SU-DHL-6 (cell line): ENCODE results near the gene PARVB.

Source experiments
- H2AFZ ChIP-seq: fragments of 200-600 bp; sonication (generic); 2 replicates; pipeline ENCODE4 v1.6.1; 2014; ENCODE audit warnings: low read depth, mild to moderate bottlenecking, moderate library complexity, mixed read lengths, antibody characterized with exemption, low read length; ENCODE audit not compliant: severe bottlenecking
- H3F3A ChIP-seq: fragments of 200-600 bp; shearing (Covaris generic); 2 replicates; pipeline ENCODE4 v1.6.0; 2016; ENCODE audit warnings: antibody characterized with exemption, mild to moderate bottlenecking; ENCODE audit not compliant: insufficient read depth
- H3K27ac ChIP-seq: fragments of 200-600 bp; sonication (generic); 2 replicates; pipeline ENCODE4 v1.5.1; 2016; ENCODE audit warnings: low read depth, mild to moderate bottlenecking, low read length, moderate library complexity, mixed read lengths
- H3K27me3 ChIP-seq: fragments of 200-600 bp; sonication (generic), shearing (Covaris generic); 2 replicates; pipeline ENCODE4 v1.6.0; 2014; ENCODE audit warnings: mild to moderate bottlenecking, low read length
- H3K36me3 ChIP-seq: fragments of 200-600 bp; sonication (generic); 2 replicates; pipeline ENCODE4 v1.6.1; 2014; ENCODE audit warnings: mild to moderate bottlenecking, low read length, mixed read lengths
- H3K4me2 ChIP-seq: fragments of 300-600, 200-600 bp; shearing (Covaris generic), sonication (generic); 2 replicates; pipeline ENCODE4 v1.6.0; 2014; ENCODE audit warnings: low read length, low read depth, mild to moderate bottlenecking; ENCODE audit not compliant: poor library complexity, severe bottlenecking
- H3K4me3 ChIP-seq: fragments of 200-600 bp; sonication (generic); 2 replicates; pipeline ENCODE4 v1.5.1; 2014; ENCODE audit warnings: antibody characterized with exemption, low read length, mild to moderate bottlenecking, mixed read lengths; ENCODE audit not compliant: insufficient read depth, poor library complexity, severe bottlenecking
- H3K79me2 ChIP-seq: fragments of 200-600 bp; sonication (generic); 2 replicates; pipeline ENCODE4 v1.6.1; 2014; ENCODE audit warnings: mild to moderate bottlenecking, low read length, moderate library complexity; ENCODE audit not compliant: insufficient read depth
- H3K9ac ChIP-seq: fragments of 200-600 bp; sonication (generic); 2 replicates; pipeline ENCODE4 v1.7.0; 2014; ENCODE audit warnings: mild to moderate bottlenecking, low read length
- H3K9me2 ChIP-seq: fragments of 200-600 bp; sonication (generic); replicated peaks from 2 replicates; pipeline ENCODE4 v1.6.1; 2014; ENCODE audit warnings: low read length; ENCODE audit not compliant: insufficient read depth
- H3K9me3 ChIP-seq: fragments of 200-600 bp; sonication (generic); 2 replicates; pipeline ENCODE4 v1.6.1; 2014; ENCODE audit warnings: low read length, mixed read lengths; ENCODE audit not compliant: insufficient read depth
- H4K20me1 ChIP-seq: fragments of 200-600 bp; sonication (generic); 2 replicates; pipeline ENCODE4 v1.6.1; 2014; ENCODE audit warnings: low read depth, mild to moderate bottlenecking, antibody characterized with exemption, low read length, moderate library complexity, mixed read lengths
- CTCF ChIP-seq: fragments of 200-600 bp; sonication (generic); IDR thresholded peaks from one replicate; pipeline ENCODE4 v1.5.1; 2017; ENCODE audit warnings: antibody characterized with exemption, mild to moderate bottlenecking, low read length, moderate library complexity; ENCODE audit not compliant: insufficient read depth, poor library complexity, severe bottlenecking
- EZH2phosphoT487 ChIP-seq: fragments of 200-600 bp; sonication (generic), shearing (Covaris generic); conservative IDR thresholded peaks from 2 replicates; pipeline ENCODE4 v1.6.1; 2018; ENCODE audit warnings: mild to moderate bottlenecking, antibody characterized with exemption, low read length, moderate library complexity, mixed read lengths

Gene PARVB

GRCh38 chr22:44096736-44097135 lies 72.6 kb downstream of the PARVB start:
- Histone ChIP-seq H3K9ac (no peak overlapping the region), H3K9me2 (no peaks in the 10 kb centered on the region), H2AFZ (no peak overlapping the region), H3K4me2 (no peak overlapping the region), H4K20me1 (no peaks in the 10 kb centered on the region), H3K79me2 (no peaks in the 10 kb centered on the region), H3K27me3 (no peaks in the 10 kb centered on the region), H3K4me3 (no peak overlapping the region), H3K27ac (no peak overlapping the region), H3K9me3 (no peaks in the 10 kb centered on the region), H3K36me3 (no peaks in the 10 kb centered on the region), H3F3A (no peaks in the 10 kb centered on the region)
- TF ChIP-seq CTCF = no peak
- no peak for TF ChIP-seq EZH2phosphoT487

GRCh38 chr22:44097263-44098020 lies 73.3 kb downstream of the PARVB start:
- TF ChIP-seq EZH2phosphoT487 = no peak
- TF ChIP-seq CTCF = no peak

GRCh38 chr22:44098021-44098739 lies 74.1 kb downstream of the PARVB start:
- Histone ChIP-seq H3K27ac (no peak overlapping the region), H3K9me2 (no peaks in the 10 kb centered on the region), H3F3A (no peaks in the 10 kb centered on the region), H3K27me3 (no peaks in the 10 kb centered on the region), H3K79me2 (no peaks in the 10 kb centered on the region), H2AFZ (no peak overlapping the region), H3K9me3 (no peaks in the 10 kb centered on the region), H3K36me3 (no peaks in the 10 kb centered on the region), H3K9ac (no peak overlapping the region), H3K4me3 (no peak overlapping the region), H4K20me1 (no peaks in the 10 kb centered on the region), H3K4me2 (no peak overlapping the region)
- TF ChIP-seq CTCF (no peak), EZH2phosphoT487 (no peak)

More at GRCh38 chr22:44097263-44098020, 73.3 kb downstream of the PARVB start:
- Histone ChIP-seq H3K4me2 (no peak overlapping the region), H3K27me3 (no peaks in the 10 kb centered on the region), H3K9me3 (no peaks in the 10 kb centered on the region), H3K9ac (no peak overlapping the region), H3K79me2 (no peaks in the 10 kb centered on the region), H3K27ac (no peak overlapping the region), H2AFZ (no peak overlapping the region), H3K4me3 (no peak overlapping the region), H3K9me2 (no peaks in the 10 kb centered on the region), H3K36me3 (no peaks in the 10 kb centered on the region), H3F3A (no peaks in the 10 kb centered on the region), H4K20me1 (no peaks in the 10 kb centered on the region)
